Measurements from ENCODE around the gene PRKAR2B.

The PRKAR2B gene

DNA sequence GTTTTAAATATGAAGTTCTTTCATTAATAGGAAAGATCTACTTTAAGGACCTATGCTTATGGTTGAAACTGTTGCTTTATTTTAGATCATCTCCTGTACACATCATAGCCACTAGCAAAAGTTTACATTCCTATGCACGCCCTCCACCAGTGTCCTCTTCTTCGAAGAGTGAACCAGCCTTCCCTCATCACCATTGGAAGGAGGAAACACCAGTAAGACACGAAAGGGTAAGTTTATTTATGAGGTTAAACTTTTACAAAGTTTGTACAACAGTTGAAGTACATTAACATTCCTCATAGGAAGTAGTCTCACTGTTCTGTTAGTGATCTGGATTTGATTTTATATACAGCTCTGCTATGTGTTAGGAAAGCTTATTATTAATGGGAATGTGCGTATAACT, 141.2 kb downstream of the PRKAR2B start:
- no peak for DNase-seq (ENCODE audit: low read depth in 2 of 2)

GRCh38 chr7:107186240-107186639, 141.7 kb downstream of the PRKAR2B start:
- no peak for DNase-seq (ENCODE audit: low read depth in 2 of 2)

DNA sequence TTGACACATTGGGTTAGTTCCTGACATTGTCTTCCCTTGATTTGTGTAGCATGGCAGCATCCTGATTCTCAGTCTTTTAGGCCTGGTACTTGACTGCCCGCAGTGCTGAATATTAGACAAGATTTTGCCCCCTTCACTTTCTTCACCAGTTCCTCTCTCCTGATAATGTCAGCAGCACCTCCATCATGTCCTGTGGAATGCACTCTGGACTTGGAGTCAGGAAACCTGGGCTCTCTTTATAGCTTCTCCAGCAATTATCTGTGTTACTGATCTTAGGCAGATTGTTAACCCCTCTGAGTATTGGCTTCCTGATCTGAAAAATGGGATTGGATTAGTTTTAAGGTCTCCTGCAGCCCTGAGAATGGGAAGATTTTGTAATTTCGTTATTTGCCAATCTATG, 143.3 kb downstream of the PRKAR2B start:
- no peak for DNase-seq (ENCODE audit: low read depth in 2 of 2)

GRCh38 chr7:107190090-107190489, 145.6 kb downstream of the PRKAR2B start:
- DNase-seq (ENCODE audit: low read depth in 2 of 2): no peak

- no peak for DNase-seq (ENCODE audit: low read depth in 2 of 2)
Measured at GRCh38 chr7:107194052-107194451, 149.5 kb downstream of the PRKAR2B start.

GRCh38 chr7:107196834-107197610, 152.5 kb downstream of the PRKAR2B start:
- no peak for DNase-seq (ENCODE audit: low read depth in 2 of 2)

DNA sequence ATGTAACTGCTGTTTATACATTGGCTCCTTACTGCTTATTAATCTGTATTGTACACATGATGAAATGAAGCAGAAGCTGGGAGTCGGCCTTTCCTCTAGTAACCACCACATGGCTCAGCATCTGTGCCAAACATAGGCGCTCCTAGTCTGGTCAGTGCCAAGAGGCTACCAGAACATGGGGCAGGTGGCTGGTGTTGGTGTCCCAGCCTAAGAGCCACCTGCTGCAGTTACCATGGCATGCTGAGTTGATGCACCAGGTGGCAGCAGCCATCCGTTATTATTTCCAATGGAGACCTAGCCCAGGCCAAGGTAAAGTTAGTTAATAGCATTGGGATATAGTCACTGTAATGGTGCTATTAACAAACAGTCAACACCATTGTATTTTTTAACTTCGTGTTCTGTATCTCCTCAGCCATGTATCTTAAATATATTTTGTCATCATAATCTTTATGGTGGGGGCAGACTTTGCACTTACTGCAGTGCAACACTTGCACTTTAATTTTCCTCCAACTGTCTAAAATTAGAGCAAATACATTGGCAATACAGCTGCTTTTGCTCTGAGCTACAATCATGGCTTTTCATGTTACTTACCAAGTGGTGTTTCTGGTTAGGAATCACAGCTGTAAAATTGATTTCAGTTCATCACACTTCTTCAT, 157.4 kb downstream of the PRKAR2B start:
- no peak for DNase-seq (ENCODE audit: low read depth in 2 of 2)

DNA sequence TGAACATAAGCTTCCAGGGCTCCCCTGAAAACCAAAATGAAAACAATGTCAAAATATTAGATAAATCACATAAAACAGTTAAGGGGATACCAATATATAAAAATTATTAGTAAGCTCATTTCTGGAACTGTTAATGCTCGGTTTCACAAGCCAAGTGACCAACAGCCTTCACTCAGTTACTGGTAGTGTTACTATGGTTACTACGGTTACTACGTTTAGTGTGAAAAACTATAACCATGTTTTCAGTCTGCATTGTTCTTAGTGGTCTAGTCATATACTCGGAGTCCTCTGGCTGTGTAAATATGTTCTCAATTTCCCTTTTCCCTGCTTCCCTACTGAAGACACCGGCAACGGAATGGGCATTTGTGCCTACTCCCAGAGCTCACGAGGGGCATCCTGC, 159.1 kb downstream of the PRKAR2B start:
- DNase-seq (ENCODE audit: low read depth in 2 of 2): no peak

GRCh38 chr7:107206136-107206535, 161.6 kb downstream of the PRKAR2B start:
- DNase-seq (ENCODE audit: low read depth in 2 of 2): no peak

- DNase-seq (ENCODE audit: low read depth in 2 of 2): no peak
Measured at GRCh38 chr7:107206706-107207105, 162.2 kb downstream of the PRKAR2B start.

DNA sequence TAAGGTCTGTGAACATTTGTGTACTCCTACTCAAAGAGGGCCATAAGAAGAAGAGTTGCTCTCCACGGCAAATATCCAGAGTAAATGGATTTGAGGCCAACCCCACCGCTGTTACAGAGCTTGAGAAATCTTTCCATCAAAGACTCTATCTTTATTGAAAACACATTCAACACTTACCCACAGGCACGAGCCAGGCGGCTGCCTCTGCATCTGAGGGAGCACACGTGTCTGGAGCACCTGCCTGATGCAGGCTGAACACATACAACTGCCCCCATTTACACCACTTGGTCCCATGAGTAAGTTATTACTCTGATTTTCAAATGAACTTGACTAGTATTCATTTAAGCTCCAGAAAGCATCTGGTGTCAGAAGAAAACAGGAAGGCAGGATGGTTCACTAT, 163.0 kb downstream of the PRKAR2B start:
- no peak for DNase-seq (ENCODE audit: low read depth in 2 of 2)

DNA sequence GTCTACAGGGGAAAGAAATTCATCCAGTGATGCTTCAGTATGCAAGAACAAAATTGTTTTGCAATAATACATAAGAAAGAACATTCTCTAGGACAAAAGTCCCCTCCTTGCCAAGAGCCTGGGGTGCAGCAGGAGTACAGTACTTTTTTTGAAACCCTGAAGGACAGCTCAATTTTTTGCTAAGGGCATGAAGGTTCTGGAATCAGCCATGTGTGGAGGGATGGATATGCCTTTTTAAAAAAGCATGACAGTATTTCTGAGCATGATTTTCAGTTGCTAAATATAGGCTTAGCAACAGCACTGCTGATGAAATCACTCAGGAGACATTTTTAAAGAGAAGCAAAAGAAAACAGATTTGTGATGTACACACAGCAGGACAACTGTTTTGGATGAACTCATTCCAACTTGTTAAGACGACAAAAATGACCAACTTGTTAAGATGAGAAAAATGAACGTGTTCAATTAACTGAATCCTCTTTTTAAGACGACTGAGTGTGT, 163.6 kb downstream of the PRKAR2B start:
- DNase-seq (ENCODE audit: low read depth in 2 of 2): no peak

DNA sequence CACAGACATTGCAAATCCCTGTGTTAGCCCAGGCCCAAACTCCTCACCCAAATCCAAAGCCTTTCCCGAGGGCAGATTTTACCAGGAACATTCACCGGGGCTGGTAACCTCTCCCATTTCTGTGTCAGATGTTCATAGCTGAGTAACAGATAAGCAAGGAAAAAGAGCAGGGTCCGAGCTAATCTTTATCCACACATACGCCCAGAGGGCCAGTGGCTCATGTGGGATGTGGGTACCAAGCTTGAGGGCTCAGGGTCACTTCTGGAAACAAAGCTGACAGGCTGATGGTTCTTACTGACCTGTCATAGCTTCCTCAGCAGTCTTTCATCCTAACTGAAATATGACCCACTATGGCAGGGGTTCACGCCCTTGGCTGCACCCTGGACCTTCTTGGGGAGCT, 164.1 kb downstream of the PRKAR2B start:
- no peak for DNase-seq (ENCODE audit: low read depth in 2 of 2)

DNA sequence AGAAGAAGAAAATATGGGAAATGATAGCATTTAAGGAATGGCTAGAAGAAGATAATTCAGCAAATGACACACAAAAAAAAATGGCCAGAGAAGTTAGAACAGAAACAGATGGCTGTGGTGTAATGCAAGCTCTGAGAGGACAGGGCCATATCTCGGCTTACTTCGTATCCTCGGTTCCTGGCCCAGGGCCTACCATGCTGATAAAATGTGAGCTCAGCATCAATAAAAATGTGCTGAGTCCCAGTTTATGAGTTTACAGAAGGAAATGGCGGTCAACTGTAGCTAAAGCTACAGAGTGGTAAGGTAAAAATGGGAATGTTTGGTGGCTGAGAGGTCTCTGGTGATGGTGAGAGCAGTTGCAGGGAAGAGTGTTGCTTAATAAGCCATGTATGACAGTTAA, 165.1 kb downstream of the PRKAR2B start:
- DNase-seq (ENCODE audit: low read depth in 2 of 2): no peak

DNA sequence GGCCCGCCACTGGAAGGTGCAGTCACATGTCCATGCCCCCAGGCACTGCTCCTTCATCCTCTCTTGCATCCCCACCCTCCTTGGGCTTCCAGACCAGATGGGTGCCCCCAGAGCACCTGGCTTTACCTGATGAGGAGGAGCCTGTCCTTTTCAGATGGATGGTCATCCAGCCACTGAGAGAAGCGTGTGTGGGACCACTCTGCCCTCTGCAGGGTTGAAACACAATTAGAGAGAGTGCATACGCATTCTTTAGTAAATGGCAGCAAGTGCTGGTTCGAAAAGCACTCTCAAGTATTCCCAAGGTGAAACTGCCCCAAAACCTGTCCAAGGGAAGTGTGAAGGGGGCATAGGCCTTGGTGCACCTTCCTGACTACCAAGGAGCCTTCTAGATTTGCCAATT, 165.9 kb downstream of the PRKAR2B start:
- no peak for DNase-seq (ENCODE audit: low read depth in 2 of 2)

All from stimulated activated CD8-positive, alpha-beta memory T cell treated with anti-CD3 and anti-CD28 coated beads, Interleukin-7, amount 100 ng/mL, for 4 hours (primary cell).